Measurements from ENCODE around the gene GIN1. TPM values are rescaled to one million over a fixed set of nuclear protein-coding genes. Genes with fewer than 3 reads are reported as not detected.

The GIN1 gene
- total and polyA plus RNA-seq, 9 of the 15 experiments (the other 6 are each of a cell fraction or from before 2014, with no cell fraction given), result 2.4 to 9.8 (median 7.8) TPM

- no peak for TF ChIP-seq CREB1 (IDR thresholded peaks at IDR 0.05)
- TF ChIP-seq CREB1 (CRISPR knock-in tag; IDR thresholded peaks at IDR 0.05), result no peak
- peak in 1 of 2 experiments; percentile 39; a peak in 1 of 4 replicates for TF ChIP-seq TRIM24 (IDR thresholded peaks at IDR 0.05)
- TF ChIP-seq LARP7 (IDR thresholded peaks at IDR 0.05), result no peak
- TF ChIP-seq ZNF280B (CRISPR knock-in tag; IDR thresholded peaks at IDR 0.05), result no peak
- TF ChIP-seq TRIM28 (IDR thresholded peaks at IDR 0.05), result no peak
- no peak for TF ChIP-seq XRCC3 (IDR thresholded peaks at IDR 0.05)
- 0 out of 2 replicates have a peak, but pooled peaks have one; percentile 6 for TF ChIP-seq CREM (IDR thresholded peaks at IDR 0.05; ENCODE audit: low read depth)
- peak; percentile 63; the same call in 1 of the 2 replicates for TF ChIP-seq ZNF324 (CRISPR knock-in tag; IDR thresholded peaks at IDR 0.05)
- no peak for TF ChIP-seq ADNP (tag; IDR thresholded peaks at IDR 0.05)
- no peak for TF ChIP-seq CC2D1A (IDR thresholded peaks at IDR 0.05)
- TF ChIP-seq RBFOX2 (IDR thresholded peaks at IDR 0.05; ENCODE audit: low read depth, low read length), result no peak
- TF ChIP-seq NONO (IDR thresholded peaks at IDR 0.05; ENCODE audit: low read depth in 2 of 2, low read length in 1 of 2), result no peak
- no peak for TF ChIP-seq POU5F1 (IDR thresholded peaks at IDR 0.05; ENCODE audit: borderline replicate concordance, low read depth, low read length, partially characterized antibody)
- TF ChIP-seq ZFP30 (CRISPR knock-in tag; IDR thresholded peaks at IDR 0.05; ENCODE audit: borderline replicate concordance), result no peak
- TF ChIP-seq NCOA6 (IDR thresholded peaks at IDR 0.05), result no peak
- TF ChIP-seq BRCA1 (IDR thresholded peaks at IDR 0.05), result no peak
- no peak for TF ChIP-seq BRCA1 (CRISPR knock-in tag; IDR thresholded peaks at IDR 0.05)
- no peak for TF ChIP-seq ZNF740 (CRISPR knock-in tag; IDR thresholded peaks at IDR 0.05)
- peak in 1 of 2 experiments; percentile 97; a peak in 2 of 4 replicates for TF ChIP-seq ZNF740 (tag; IDR thresholded peaks at IDR 0.05)
- TF ChIP-seq SFPQ (IDR thresholded peaks at IDR 0.05; ENCODE audit: low read depth, low read length), result no peak
- TF ChIP-seq CHAMP1 (IDR thresholded peaks at IDR 0.05), result no peak; the same call in 1 of the 2 replicates
- peak; percentile 89 for TF ChIP-seq ZNF79 (CRISPR knock-in tag; IDR thresholded peaks at IDR 0.05; ENCODE audit: low read depth)
Measured at GRCh38 chr5:103057208-103058130, 62.5 kb downstream of the GIN1 start (continued).
